GM12872 (cell line): ENCODE results near the gene VOPP1.

Source experiments
- CTCF ChIP-seq: IDR thresholded peaks from 3 replicates; pipeline ENCODE4 v1.5.1; 2011; ENCODE audit warnings: low read depth, mild to moderate bottlenecking, low read length, moderate library complexity; ENCODE audit not compliant: insufficient read depth

Gene VOPP1

GRCh38 chr7:55423277-55423711 lies 149.0 kb downstream of the VOPP1 start:
- no peak for TF ChIP-seq CTCF
